Activated CD4-positive, alpha-beta T cell treated with anti-CD3 and anti-CD28 coated beads, Interleukin-2, Interleukin-4, amounts not matched to agents 100 ng/mL and 50 ng/mL, durations not matched to agents 16 hours and 8 hours (primary cell): ENCODE data around the gene CHPF2.
A peak's percentile ranks its signal among the peaks of the same experiment; 100 is the strongest.

ENCODE experiments used
- DNase-seq: peaks from one replicate; pipeline ENCODE4 v3.0.0-alpha.2; 2020; ENCODE audit warnings: low spot score

The CHPF2 gene

DNA sequence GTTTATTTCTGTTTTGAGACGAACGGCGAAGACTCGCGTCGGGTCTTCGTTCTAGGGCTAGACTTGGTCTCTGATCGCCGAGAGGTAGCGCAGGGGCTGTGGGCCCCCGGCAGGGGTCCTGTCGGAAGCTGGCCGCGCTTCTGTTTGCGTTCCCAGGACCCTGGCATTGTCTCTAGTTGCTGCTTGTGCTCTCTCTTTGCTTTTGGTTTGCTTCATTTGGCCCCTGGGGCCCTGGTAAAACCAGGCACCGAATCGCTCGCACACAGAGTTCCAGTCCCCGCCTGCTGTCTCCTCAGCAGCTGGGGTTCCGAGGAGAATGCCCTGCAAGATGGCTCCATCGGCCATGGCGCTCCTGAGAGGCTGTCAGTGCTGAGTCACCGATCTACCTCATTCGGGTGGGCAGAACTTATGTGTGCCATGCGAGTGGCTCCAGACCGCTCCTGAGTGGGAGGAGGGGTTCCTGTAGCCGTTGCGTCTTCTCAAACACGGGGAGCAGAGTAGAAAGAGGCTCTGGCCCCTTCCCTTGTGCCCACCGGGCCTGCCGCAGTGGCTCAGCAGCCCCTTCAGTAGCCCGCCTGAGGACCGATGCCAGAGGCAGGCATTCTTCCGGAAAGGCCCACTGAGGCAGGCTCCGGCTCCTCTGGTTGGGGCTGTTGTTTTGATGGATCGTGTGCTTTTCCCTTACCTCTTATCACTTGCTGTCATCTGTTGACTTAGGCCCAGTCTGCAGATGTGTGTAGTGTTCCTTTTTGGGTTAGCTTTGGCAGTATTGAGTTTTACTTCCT, 826 bp downstream of the CHPF2 start:
- peak; percentile 73 for DNase-seq

DNA sequence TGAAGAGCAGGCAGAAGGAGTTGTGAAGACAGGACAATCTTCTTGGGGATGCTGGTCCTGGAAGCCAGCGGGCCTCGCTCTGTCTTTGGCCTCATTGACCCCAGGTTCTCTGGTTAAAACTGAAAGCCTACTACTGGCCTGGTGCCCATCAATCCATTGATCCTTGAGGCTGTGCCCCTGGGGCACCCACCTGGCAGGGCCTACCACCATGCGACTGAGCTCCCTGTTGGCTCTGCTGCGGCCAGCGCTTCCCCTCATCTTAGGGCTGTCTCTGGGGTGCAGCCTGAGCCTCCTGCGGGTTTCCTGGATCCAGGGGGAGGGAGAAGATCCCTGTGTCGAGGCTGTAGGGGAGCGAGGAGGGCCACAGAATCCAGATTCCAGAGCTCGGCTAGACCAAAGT, 1.5 kb downstream of the CHPF2 start:
- DNase-seq = no peak

DNA sequence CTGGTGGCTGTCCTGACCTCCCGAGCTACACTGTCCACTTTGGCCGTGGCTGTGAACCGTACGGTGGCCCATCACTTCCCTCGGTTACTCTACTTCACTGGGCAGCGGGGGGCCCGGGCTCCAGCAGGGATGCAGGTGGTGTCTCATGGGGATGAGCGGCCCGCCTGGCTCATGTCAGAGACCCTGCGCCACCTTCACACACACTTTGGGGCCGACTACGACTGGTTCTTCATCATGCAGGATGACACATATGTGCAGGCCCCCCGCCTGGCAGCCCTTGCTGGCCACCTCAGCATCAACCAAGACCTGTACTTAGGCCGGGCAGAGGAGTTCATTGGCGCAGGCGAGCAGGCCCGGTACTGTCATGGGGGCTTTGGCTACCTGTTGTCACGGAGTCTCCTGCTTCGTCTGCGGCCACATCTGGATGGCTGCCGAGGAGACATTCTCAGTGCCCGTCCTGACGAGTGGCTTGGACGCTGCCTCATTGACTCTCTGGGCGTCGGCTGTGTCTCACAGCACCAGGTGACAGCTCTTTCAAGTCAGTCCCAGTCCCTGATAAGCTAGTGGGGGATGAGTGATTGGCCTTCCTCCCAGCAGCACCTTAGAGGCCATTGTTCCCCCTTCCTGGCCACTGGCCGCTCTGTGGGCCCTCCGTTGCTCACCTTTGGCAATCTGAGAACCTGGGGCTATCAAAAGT, 3.0 kb downstream of the CHPF2 start:
- no peak for DNase-seq

DNA sequence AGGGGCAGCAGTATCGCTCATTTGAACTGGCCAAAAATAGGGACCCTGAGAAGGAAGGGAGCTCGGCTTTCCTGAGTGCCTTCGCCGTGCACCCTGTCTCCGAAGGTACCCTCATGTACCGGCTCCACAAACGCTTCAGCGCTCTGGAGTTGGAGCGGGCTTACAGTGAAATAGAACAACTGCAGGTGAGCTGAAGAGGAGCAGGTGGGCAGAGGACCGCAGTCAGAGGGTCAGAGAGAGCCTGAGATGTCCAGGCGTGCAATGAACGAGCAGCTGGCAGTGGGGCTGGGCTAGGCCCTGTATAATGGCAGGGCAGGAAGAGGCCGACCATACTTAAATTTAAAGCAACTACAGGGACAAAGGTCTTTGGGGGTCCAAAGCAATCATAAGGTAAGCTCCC, 4.1 kb downstream of the CHPF2 start:
- no peak for DNase-seq

DNA sequence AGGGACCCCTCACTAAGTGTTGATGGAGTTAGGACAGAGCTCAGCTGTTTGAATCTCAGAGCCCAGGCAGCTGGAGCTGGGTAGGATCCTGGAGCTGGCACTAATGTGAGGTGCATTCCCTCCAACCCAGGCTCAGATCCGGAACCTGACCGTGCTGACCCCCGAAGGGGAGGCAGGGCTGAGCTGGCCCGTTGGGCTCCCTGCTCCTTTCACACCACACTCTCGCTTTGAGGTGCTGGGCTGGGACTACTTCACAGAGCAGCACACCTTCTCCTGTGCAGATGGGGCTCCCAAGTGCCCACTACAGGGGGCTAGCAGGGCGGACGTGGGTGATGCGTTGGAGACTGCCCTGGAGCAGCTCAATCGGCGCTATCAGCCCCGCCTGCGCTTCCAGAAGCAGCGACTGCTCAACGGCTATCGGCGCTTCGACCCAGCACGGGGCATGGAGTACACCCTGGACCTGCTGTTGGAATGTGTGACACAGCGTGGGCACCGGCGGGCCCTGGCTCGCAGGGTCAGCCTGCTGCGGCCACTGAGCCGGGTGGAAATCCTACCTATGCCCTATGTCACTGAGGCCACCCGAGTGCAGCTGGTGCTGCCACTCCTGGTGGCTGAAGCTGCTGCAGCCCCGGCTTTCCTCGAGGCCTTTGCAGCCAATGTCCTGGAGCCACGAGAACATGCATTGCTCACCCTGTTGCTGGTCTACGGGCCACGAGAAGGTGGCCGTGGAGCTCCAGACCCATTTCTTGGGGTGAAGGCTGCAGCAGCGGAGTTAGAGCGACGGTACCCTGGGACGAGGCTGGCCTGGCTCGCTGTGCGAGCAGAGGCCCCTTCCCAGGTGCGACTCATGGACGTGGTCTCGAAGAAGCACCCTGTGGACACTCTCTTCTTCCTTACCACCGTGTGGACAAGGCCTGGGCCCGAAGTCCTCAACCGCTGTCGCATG, 5.2 kb downstream of the CHPF2 start:
- no peak for DNase-seq

DNA sequence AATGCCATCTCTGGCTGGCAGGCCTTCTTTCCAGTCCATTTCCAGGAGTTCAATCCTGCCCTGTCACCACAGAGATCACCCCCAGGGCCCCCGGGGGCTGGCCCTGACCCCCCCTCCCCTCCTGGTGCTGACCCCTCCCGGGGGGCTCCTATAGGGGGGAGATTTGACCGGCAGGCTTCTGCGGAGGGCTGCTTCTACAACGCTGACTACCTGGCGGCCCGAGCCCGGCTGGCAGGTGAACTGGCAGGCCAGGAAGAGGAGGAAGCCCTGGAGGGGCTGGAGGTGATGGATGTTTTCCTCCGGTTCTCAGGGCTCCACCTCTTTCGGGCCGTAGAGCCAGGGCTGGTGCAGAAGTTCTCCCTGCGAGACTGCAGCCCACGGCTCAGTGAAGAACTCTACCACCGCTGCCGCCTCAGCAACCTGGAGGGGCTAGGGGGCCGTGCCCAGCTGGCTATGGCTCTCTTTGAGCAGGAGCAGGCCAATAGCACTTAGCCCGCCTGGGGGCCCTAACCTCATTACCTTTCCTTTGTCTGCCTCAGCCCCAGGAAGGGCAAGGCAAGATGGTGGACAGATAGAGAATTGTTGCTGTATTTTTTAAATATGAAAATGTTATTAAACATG, 6.0 kb downstream of the CHPF2 start:
- no peak for DNase-seq

DNA sequence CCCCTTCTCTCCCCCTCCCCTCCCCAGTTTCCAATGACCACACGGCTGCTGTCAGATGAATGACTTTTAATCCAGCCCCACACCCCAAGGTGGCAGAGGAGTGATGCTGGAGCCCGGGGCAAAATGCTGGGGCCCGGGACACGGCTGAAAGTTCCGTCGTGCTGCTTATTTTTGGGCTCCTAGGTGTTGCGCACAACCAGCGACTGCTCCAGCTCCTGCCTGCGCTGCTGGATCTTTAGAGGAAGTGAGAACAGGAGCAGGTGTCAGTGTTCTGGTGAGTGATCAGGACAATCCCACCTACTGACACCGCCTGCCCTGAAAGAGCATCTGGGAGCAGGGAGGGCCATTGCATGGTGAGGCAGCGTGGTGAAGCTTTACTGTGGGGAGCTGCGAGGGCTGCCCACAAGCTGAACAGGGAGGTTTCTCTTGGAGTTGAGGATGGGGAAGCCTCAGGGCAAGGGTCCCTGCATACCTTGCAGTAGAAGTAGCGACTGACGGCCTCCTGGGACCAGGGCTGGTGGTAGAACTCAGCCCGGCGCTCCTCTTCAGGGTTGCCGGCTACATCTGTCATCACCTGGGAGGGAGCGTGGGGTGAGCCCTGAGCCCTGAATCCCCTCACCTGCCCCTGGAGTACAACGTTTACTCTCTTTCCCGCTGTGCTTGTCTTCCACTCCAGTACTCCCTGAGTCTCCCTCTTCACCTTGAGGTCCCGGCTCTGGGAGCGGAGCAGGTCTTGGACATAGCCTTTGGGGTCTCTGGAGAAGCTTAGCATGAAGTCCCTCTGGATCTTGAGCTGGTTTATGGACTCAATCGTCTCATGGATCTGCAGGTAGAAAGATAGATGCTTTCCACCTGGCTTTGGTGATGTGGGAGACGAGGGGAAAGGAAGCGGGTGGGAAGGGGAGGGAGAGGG, 6.9 kb downstream of the CHPF2 start:
- DNase-seq = no peak

DNA sequence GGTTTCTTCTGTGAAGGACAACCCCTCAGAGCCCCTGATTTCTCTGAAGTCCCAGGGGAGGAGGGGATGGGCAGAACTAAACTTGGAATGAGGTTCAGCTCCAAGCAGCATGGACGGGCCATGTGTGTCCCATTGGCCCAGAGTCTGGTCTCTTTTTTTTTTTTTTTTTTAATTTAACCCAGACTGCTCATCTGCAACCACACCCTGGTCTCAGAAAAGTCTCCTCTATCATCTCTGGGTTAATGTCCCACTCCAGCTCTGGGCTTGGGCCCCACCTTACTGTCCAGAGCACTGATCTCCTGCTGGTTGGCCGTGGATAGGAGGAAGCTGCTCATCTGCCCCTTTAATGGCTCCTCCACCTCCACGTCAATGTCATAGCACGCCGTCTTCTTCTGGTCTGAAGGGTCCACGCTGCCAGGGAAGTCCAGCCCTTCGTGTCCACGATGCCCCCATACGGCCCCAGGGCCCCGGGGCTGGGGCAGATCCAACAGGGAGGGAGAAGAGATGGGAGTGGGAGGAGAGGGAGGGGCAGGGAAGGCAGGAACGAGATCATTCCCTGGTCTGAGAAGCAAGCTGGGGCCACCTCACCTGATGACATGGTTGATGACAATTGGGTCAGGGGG, 7.7 kb downstream of the CHPF2 start:
- no peak for DNase-seq

DNA sequence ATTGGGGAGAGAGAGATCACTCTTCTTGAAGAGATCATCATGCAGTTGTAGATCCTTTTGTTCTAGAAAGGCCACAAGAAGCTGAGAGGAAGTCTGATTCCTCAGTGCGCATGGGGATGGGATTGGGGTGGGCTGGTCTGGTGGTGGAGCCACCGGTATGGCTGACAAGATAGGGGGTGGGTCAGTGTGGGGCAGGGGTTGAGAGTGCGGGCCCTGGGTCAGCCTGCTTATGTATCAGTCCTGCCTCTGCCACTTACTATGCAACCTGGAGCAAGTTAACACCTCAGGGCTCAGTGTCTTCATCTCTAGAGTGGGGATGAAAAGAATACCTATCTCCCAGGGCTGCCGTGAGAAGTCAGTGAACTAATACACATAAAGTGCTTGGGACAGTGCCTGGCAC, 8.3 kb downstream of the CHPF2 start:
- no peak for DNase-seq

DNA sequence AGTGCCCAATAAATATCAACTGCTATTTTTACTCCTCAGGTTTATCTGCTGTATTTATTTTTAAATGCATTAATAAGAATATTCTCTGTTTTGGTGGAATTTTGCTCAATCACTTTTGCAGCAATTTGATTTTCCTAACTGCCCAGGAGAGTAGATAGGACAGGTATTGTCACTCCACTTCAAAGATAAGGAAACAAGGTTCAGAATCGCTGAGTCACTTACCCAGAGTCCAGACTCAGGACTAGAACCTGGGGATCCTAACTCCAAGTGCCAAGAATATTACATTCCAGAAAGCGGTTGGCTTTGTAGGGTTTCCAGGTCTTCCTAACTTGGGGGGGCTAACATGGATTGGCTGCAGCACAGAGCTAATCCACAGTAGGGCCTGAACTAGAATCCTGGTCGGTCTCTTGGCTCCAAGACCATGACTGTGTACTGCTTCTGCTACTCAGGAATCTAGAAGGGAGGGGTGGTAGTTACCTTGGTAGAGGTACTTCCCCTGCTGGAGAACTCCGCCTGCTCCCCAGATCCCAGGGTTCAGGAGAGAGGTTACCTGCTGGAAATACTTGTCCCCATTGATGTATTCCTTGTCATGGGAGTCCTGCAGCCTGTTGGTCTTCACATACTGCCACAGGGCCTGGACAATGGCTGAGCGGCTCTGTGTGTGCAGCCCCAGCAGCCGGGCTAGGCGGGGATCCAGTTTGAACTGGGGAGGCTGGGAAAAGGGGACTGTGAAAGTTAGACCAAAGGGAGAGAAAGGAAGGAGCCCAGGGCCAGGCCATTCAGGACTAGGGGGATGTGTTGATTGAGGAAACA, 8.9 kb downstream of the CHPF2 start:
- DNase-seq = no peak

DNA sequence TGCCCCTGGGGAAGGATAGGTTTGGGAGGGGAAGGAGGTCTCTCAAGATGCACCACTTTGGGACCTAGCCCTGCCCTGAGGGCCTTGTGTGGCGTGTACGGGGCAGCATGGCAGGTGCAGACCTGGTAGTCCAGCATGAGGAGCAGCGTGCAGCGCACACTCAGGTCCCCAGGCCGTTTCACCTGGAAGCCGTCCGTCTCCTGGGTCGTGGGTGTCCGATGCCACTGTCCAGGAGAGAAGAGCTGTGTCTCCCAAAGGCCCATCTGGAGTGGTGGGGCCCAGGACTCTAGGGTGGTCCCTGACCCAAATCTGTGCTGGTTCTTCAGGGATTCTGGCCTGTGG, 9.4 kb downstream of the CHPF2 start:
- DNase-seq = no peak

DNA sequence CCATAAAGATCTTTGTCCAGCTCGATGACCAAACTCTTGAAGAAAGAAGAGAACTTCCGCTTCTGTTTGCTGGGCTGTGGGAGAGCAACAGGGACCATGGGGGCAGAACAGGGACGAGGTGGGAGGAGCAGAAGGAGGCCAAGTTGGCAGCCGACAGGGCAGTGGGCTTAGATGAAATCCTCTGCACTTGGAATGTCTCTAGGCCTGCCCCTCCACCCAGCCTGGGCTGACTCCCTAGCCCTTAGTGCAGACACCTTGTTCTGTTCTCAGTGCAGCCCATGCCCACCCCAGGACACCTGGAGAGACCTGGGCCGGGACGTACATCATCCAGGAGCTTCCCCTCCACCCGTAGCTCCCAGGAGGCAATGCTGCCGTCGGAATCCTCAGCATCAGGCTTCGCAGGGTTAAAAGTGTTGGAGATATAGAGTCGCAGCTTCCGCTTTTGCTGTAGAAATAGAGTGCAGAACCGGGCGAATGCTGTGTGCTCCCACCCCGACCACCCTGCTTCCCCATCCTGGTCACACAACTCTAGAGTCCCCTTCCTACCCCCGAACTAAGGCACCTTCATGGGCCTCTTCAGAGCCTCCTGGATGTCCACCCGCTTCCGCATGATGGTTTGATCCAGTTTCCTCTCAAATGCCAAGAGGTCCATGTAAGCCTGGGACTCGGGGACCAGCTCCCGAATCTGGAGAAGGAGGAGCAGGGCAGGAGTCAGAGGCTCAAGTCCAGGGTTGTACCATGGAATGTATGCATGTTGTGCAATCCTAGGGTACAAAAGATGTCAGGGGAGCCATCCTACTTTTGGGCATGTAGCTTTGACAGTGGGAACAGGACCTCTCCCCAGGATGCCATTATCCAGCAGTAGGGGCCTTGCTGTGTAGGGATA, 10.1 kb downstream of the CHPF2 start:
- no peak for DNase-seq

DNA sequence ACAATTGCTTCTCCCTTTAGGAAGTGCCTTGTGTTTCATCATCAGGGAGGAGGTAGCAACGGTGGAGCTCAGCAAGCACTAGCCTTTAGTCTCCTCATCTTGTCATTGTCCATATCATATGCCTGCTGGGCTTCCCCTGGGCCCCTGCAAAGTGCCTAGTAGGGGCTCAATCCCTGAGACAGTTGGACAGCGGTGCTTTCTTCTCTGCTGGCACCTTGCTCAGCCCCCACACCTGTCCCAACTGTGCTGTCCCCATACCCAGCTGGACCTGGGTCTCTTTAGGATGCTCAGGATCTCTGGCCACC, 10.7 kb downstream of the CHPF2 start:
- DNase-seq = no peak

DNA sequence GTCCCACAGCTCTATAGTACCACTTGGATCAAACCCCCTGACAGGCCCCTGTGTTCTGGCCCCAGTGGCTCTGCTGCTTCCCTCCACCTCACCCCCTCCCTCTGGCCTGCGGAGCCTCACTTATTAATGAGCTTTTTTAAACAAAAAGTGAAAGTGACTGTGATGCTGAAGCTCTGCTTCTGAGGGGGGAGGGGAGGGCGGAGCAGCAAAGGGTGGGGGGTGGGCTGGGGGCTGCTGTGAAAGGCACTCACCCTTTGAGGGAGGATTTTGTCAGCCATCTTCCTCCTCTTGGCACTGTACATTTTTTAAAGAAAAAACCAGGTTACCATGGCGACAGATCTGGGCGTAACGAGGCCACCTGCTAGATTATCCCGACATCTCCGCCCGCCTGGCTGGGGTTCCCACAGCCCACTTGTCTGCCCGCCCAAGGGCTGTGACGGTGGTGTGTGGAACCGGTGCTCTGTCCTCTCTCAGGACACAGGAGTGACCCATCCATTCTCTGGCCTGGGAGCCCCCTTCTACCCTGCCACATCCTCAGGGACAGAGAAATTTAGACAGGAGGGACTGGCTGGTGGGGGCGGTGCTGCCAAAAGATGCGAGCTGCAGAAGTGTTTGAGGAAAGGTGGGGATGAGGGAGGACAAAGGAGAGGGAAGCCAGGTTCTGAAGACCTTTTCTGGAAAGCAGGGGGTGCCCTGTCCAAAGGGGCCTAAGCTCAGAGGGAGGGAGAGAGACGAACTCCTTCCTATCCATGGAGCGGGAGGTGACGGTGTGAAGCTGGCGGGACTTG, 11.3 kb downstream of the CHPF2 start:
- DNase-seq = peak; percentile 22

DNA sequence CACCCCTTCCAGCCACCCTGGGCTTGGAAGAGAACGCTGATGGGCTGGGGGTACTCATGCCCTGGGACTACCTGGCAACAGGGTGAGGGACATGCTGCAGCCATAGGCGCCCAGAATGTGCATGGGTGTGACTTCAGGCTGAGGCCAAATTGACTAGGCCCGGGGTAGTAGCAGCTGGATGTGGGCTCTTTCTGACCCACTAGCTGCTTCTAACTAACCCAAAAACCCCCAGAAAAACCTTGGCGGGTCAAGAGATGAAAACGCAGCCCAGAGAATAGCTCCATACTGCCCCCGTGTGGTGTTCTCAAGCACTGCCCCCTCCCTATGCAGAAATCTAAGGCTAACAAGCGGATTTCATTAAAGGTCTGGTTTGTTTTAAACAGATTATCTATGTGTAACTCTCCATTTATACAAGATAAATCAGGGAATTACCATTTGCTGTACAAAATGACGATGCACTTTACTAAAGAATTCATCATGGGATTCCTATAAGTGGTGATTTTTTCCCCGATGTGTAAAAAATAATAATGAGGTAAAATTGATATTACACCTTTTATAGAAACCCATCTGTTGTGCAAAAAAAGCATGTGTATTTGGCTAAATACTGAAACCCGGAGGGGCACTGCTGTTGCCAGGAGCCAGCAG, 12.0 kb downstream of the CHPF2 start:
- peak; percentile 68 for DNase-seq

DNA sequence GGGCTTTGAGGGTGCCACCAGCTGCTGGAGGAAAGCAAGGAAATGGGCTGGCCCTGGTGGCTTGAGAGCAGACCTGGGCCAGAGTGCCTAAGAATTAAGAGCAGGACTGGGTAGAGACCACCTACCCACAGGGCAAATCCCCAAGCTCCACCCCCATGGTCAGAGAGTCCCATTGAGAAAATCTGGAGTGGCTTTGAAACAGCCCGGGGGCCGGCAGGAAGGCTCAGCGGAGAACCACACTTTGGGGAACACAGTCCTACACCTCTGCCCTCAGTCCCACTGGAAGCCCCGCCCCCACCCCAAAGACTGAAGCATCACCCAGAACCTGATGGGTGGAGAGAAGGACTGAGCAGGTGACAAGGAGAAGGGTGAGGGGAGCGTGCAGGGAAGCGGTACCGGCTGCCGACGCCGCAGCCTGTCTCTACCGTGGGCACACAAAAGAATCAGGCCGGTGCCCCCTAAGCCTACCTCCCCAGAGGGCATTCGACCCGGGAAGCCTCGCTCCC, 12.6 kb downstream of the CHPF2 start:
- no peak for DNase-seq

DNA sequence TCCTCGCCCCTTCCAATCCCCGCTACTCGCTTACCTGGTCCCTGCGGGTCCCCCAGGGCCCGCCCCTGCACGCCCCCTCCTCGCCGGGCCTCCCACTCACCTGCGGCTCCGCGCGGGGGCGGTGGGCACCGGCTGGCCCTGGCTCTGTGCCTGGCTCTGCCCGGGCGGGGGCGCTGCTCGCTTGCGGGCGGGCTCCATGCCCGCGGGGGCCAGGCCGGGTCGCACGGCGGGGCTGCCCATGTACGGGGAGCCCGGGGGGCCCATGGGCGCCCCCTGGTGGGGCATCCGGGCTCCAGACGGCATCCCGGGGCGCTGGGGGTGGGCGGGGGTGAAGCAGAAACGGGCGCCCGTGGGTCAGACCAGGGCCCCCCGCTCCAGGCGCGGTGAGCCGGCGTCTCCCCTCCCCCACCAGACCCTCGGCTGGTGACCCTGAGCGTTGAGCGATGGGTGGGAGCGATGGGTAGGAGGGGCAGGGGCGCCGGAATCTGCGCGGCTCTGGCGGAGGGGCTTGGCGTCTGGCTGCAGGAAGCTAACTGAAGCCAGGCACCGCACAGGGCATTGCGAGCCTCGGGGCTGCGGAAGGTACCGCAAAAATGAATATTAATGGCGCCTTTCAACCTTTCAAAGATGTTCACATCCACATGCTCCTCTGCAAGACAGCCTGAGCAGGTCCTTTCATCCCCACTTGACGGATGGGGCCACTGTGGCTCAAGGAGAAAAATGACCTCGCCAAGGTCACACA, 13.2 kb downstream of the CHPF2 start:
- peak; percentile 52 for DNase-seq
